Adrenal gland (tissue), 12 donors: ENCODE results near the gene EXOC4. TPM values are rescaled to one million over a fixed set of nuclear protein-coding genes. Genes with fewer than 3 reads are reported as not detected.

Experiments
- DNase-seq, 7 donors: peaks; one replicate each; pipeline ENCODE4 v3.0.0-alpha.2; 2019 to 2020
- H3K27ac ChIP-seq, 5 donors: fragments of 200-600 bp; sonication (generic) in 4 of 5; 1 replicate in 3 of 5; 2 replicates in 2 of 5; pipeline versions ENCODE4 v1.5.1 to v1.8.0; 2016 to 2020; ENCODE audit warnings: mild to moderate bottlenecking in 1 of 5
- H3K27me3 ChIP-seq: fragments of 200-600 bp; 2 replicates; pipeline ENCODE4 v1.8.0; 2021
- H3K36me3 ChIP-seq, 2 donors: fragments of 200-600 bp; replicated peaks in 1 of 2; 1 replicate in 1 of 2; 2 replicates in 1 of 2; pipeline versions ENCODE4 v1.5.1 to v1.8.0; 2018 to 2022
- H3K4me1 ChIP-seq, 2 donors: fragments of 200-600 bp; replicated peaks in 1 of 2; 1 replicate in 1 of 2; 2 replicates in 1 of 2; pipeline versions ENCODE4 v1.5.1 to v1.8.0; 2018 to 2021
- H3K4me3 ChIP-seq, 4 donors: fragments of 200-600 bp; sonication (generic) in 3 of 4; one replicate each; pipeline ENCODE4 v1.5.1; 2016 to 2018
- H3K9me3 ChIP-seq, 3 donors: fragments of 200-600 bp; sonication (generic) in 1 of 3; replicated peaks in 1 of 3; 1 replicate in 2 of 3; 2 replicates in 1 of 3; pipeline versions ENCODE4 v1.5.1 to v1.8.0; 2016 to 2021
- POLR2A ChIP-seq, 2 donors: fragments of 450-650 bp; IDR thresholded peaks; one replicate each; pipeline ENCODE4 v1.6.1; 2017; ENCODE audit warnings: antibody characterized with exemption in 2 of 2, mild to moderate bottlenecking in 2 of 2, moderate library complexity in 1 of 2
- WGBS, 4 donors: extraction: QIAGEN DNeasy Blood & Tissue Kit in 2 of 4; methylation state at CpG; one replicate each; pipeline versions ENCODE4 v1.1.5 to v1.1.7; 2013 to 2017; 5-methylcytosine and 5-hydroxymethylcytosine counted together
- intact Hi-C, 2 donors: fragments of 100-400 bp; cut with DNase I; formaldehyde crosslinking; loops; one replicate each; pipeline versions ENCODE4 v1.14.1 to v1.15.0; 2022 to 2023
- polyA plus RNA-seq, 3 donors: library from polyadenylated mRNA; stranded (reverse); fragments of 200-250 nt in 2 of 3; fragments of 350-450 nt in 1 of 3; fragmentation: Illumina TruSeq in 1 of 3; extraction: RNeasy Lipid Tissue Mini Kit (QIAGEN cat#74804) in 1 of 3; gene quantifications; one replicate each; pipeline ENCODE4 v1.2.3, GENCODE V29; 2013 to 2014
- total RNA-seq, 9 donors: library from RNA; depleted of rRNA in 4 of 9; stranded (reverse); fragments of >200 nt in 4 of 9; fragments of 120-200 nt in 1 of 9; fragmentation: NEBNext Ultra II Directional in 1 of 9; extraction: Animal tissue kit (Norgen Biotek cat#: 25700) in 1 of 9; gene quantifications; one replicate each; pipeline versions ENCODE4 v1.1.0 to v1.2.4, GENCODE V29; 2013 to 2023
- TF ChIP-seq, protein P1 (sequence below), 6 experiments: fragments of 450-650 bp in 4 of 6; fragments of 200-600 bp in 2 of 6; sonication (generic) in 1 of 6; IDR thresholded peaks; 1 replicate in 5 of 6; 2 replicates in 1 of 6; pipeline versions ENCODE4 v1.5.1 to v1.8.0; 2016 to 2021; ENCODE audit warnings: antibody characterized with exemption in 6 of 6, mild to moderate bottlenecking in 2 of 6, moderate library complexity in 1 of 6
- donor health status: healthy with polysubstance abuse.
- donor health status: Bipolar disorder and iron deficiency.
- donor health status: DM: yes; HTN: yes; CAD: no.
- donor health status: DM: no; HTN: no; CAD: no.
- donor health status: DM: no; HTN: no; CAD: no.
- donor health status: DM: yes; HTN: yes; CAD: no.

Gene EXOC4
- total and polyA plus RNA-seq, 12 donors = 12.5 to 93.8 (median 67.4) TPM

DNA sequence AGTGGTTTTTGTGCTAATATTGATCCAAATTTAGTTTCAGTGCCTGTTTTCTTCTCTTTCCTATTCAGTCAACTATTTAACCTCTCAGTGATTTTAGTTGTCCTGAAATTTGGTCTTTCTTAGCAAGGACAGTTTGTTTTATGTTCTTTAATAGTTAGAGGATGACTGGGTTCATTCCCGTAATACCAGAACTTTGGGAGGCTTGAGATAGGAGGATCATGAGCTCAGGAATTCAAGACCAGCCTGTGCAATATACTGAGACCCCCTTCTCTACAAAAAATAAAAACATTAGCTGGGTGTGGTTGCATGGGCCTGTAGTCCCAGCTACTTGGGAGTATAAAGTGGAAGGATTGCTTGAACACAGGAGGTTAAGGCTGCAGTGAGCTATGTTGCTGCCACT lies 148.3 kb downstream of the EXOC4 start:
- no peak overlapping the region for H3K4me3 ChIP-seq
- peaks cover 0 to 8% of the 10 kb centered on the region in 2 donors for H3K4me1 ChIP-seq
- H3K36me3 ChIP-seq = no peaks in the 10 kb centered on the region
- TF ChIP-seq, protein P1, sequence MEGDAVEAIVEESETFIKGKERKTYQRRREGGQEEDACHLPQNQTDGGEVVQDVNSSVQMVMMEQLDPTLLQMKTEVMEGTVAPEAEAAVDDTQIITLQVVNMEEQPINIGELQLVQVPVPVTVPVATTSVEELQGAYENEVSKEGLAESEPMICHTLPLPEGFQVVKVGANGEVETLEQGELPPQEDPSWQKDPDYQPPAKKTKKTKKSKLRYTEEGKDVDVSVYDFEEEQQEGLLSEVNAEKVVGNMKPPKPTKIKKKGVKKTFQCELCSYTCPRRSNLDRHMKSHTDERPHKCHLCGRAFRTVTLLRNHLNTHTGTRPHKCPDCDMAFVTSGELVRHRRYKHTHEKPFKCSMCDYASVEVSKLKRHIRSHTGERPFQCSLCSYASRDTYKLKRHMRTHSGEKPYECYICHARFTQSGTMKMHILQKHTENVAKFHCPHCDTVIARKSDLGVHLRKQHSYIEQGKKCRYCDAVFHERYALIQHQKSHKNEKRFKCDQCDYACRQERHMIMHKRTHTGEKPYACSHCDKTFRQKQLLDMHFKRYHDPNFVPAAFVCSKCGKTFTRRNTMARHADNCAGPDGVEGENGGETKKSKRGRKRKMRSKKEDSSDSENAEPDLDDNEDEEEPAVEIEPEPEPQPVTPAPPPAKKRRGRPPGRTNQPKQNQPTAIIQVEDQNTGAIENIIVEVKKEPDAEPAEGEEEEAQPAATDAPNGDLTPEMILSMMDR (IDR thresholded peaks at IDR 0.05) = no peak
- no peak for TF ChIP-seq POLR2A (IDR thresholded peaks at IDR 0.05)
- H3K27ac ChIP-seq = no peak overlapping the region
- DNase-seq = no peak
- H3K27me3 ChIP-seq = no peaks in the 10 kb centered on the region
- intact Hi-C loops = no loop called here
- 97 to 100% (median 100%) methylated on average over 1 of the region's 1 CpG for WGBS, 4 donors
- H3K9me3 ChIP-seq = no peaks in the 10 kb centered on the region

DNA sequence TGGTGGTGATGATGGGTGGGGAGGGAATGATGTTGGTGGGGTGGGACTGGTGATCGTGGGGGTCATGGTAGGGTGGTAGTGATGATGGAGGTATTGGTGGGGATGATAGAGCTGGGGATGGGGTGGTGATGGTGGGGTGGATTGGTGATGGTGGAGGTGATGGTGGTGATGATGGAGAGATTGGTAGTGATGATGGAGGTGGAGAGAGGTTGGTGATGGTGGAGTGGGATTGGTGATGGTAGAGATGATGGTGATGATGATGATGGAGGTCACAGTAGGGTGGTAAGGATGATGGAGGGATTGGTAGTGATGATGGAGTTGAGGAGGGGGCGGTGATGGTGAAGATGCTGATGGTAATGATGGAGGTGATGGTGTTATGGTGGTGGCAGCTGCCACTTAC lies 155.3 kb downstream of the EXOC4 start:
- WGBS, 4 donors = 94 to 100% (median 97%) methylated on average over 2 of the region's 2 CpGs
- intact Hi-C loops = no loop called here
- no peak for DNase-seq
- H3K4me3 ChIP-seq = no peak overlapping the region
- H3K36me3 ChIP-seq = no peaks in the 10 kb centered on the region
- TF ChIP-seq, protein P1 (IDR thresholded peaks at IDR 0.05) = no peak
- TF ChIP-seq POLR2A (IDR thresholded peaks at IDR 0.05) = no peak
- H3K27ac ChIP-seq = no peak overlapping the region
- H3K9me3 ChIP-seq = no peaks in the 10 kb centered on the region
- H3K4me1 ChIP-seq = peaks cover 9 to 11% of the 10 kb centered on the region in 2 donors
- H3K27me3 ChIP-seq = no peaks in the 10 kb centered on the region

DNA sequence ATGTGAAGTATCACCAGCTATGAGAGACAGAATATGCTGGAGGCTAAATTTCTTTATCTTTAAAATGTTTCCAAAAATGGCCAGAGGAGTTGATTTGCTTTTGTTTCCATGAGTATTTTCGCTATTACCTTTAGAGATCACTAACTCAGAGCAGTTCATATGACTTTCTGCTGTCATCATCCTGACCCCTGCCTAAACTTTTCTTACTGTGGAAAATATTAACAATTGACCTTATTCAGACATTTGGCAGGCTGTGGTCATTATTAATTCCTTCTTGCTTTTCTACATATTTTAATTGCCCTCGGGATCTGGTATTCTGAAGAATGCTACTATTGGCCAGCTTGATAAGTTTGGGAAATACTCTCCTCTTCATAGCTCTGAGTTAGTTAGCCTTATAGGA lies 156.5 kb downstream of the EXOC4 start:
- Histone ChIP-seq H3K9me3 (no peaks in the 10 kb centered on the region), H3K27ac (peak overlapping the region in 1 of 5 donors; percentile 8), H3K4me3 (no peak overlapping the region), H3K27me3 (no peaks in the 10 kb centered on the region), H3K36me3 (no peaks in the 10 kb centered on the region), H3K4me1 (peaks cover 9 to 11% of the 10 kb centered on the region in 2 donors)
- DNase-seq = peak in 1 of 7 donors; percentile 9
- TF ChIP-seq, protein P1 (IDR thresholded peaks at IDR 0.05) = no peak
- no peak for TF ChIP-seq POLR2A (IDR thresholded peaks at IDR 0.05)
- intact Hi-C loops = no loop called here
- 56 to 61% (median 57%) methylated on average over 2 of the region's 2 CpGs for WGBS, 4 donors

DNA sequence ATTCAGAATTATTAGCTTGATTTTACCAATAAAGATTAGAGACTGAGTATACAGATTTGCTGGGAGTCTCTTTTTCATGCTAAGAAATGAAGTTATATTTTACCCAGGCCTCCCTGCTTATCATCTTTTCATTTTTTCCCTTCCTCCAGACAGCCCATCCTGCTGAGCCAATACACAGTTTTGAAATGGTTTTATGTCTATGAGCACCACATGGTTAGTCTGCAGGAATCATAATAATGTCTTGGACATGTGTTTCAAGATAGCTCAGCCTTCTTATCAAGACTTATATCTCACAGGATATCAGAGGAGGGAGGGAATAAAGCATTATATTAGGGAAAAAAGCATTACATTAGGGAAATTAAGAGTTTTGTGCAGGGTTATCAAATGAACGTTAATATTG lies 157.1 kb downstream of the EXOC4 start:
- no peaks in the 10 kb centered on the region for H3K9me3 ChIP-seq
- peaks cover 9 to 11% of the 10 kb centered on the region in 2 donors for H3K4me1 ChIP-seq
- TF ChIP-seq, protein P1 (IDR thresholded peaks at IDR 0.05) = no peak
- TF ChIP-seq POLR2A (IDR thresholded peaks at IDR 0.05) = no peak
- no peak for DNase-seq
- no peaks in the 10 kb centered on the region for H3K27me3 ChIP-seq
- WGBS, 4 donors = 70 to 88% (median 87%) methylated on average over 1 of the region's 1 CpG
- H3K4me3 ChIP-seq = no peak overlapping the region
- H3K36me3 ChIP-seq = no peaks in the 10 kb centered on the region
- peak overlapping the region in 1 of 5 donors; percentile 8 for H3K27ac ChIP-seq
- intact Hi-C loops = no loop called here
